ENCODE data around the gene LRRFIP1.
"Not testable (repeated sequence)": the region's sequence is repeated elsewhere in the genome, so short reads cannot be mapped to it uniquely, and the experiment has no call there.

LRRFIP1 gene

GRCh38 chr2:237662671-237663093 is 35.3 kb downstream of the LRRFIP1 start:
- DNase-seq (ENCODE audit: low read depth) = peak; percentile 23

GRCh38 chr2:237663517-237664110 is 36.2 kb downstream of the LRRFIP1 start:
- DNase-seq (ENCODE audit: low read depth) = no peak

DNA sequence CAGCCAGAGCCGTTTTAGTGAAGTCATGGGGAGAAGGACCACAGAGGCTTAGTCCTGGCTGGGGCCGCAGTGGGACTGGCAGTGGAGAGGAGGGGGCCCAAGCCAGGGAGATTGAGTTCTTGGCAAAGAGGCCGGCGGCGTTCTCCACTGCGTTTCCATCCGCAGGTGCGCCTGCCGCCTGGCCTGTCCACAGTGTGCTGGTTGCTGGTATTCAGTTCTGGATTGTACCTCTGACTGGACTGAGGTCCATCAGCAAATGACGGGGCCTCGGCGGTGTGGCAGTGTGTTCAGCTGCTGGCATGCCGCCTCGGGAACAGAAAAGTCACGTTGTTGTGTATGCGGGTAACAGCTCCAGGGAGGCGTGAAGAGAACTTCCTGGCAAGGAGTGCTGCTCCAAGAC is 36.8 kb downstream of the LRRFIP1 start:
- no peak for DNase-seq (ENCODE audit: low read depth)

DNA sequence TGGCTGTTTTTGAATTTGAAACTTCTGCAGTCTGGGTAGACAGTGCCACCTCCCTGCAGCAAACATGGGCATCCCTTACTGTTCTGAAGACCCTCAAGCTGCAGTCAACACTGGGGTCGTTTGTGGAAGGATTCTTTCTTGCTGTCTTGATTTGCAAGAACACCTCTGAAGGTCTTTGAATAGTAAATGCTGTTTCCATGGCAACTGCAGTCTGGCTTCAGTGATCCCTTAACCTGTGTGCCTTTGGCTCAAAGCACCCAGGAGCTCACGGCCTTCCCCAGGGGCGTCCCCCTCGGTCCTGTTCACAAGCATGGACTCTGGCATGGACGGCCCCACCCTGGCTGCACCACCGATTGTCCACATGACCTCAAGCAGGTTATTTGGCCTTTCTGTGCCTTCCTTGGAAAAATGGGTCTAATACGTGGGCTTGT is 38.3 kb downstream of the LRRFIP1 start:
- DNase-seq (ENCODE audit: low read depth) = no peak

DNA sequence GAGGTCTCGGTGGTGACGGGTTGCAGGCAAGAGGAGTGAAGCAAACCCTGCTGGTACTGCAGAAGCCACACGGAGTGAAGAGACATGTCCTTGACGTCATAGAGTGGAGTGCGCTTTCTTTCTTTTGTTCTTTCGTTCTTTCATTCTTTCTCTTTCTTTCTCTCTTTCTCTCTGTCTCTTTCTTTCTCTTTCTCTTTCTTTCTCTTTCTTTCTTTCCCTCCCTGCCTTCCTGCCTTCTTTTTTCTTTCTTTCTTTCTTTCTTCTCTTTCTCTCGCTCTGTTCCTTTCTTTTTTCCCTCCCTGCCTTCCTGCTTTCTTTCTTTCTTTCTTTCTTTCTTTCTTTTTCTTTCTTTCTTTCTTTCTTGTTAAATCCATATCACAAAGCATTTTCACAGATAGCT is 39.2 kb downstream of the LRRFIP1 start:
- DNase-seq (ENCODE audit: low read depth) = no peak

DNA sequence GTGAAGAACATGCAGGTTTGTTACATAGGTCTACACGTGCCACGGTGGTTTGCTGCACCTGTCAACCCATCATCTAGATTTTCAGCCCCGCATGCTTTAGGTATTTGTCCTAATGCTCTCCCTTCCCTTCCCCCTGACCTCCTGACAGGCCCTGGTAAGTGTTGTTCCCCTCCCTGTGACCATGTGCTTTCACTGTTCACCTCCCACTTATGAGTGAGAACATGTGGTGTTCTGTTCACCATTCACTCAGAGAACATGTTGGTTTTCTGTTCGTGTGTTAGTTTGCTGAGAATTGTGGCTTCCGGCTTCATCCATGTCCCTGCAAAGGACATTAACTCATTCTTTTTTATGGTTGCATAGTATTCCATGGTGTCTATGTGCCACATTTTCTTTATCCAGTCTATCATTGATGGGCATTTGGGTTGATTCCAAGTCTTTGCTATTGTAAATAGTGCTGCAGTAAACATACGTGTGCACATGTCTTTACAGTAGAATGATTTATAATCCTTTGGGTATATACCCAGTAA is 39.7 kb downstream of the LRRFIP1 start:
- DNase-seq (ENCODE audit: low read depth) = not testable (repeated sequence)

DNA sequence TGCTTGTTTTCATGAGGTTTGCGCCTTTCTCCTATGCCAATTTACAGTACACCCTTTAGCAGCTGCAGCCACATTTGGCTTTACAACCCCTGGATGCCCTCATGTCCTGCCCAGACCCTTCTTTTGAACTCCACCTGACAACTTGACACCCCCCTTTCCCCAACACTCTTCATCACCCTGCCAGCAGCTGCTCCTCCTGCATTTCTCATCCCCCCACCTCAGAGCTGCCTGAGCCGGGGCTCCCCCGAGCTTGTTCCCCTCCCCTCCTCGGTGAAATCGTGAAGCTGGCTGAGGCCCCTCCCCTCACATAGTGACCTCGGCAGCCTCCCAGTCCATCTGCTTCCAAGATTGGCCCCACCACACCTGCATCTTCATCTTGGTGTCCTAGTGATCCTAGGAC is 40.5 kb downstream of the LRRFIP1 start:
- no peak for DNase-seq (ENCODE audit: low read depth)

GRCh38 chr2:237668440-237668839 is 41.1 kb downstream of the LRRFIP1 start:
- DNase-seq (ENCODE audit: low read depth) = no peak

DNA sequence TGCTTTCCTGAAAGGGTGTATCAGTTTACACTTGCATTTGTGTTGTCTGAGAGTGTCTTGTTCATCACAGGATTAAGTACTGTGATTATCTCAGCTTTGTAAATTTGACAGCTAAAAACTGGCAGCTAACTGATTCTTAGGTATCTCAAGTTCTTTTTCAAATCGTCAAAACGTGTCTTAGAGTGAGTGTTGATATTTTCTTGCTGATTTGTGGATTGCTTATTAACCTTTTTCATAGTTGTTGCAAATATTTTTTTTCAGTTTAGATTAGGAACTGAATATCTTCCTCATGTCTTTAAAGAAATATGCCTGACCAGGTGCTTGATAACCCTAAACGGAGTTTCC is 41.9 kb downstream of the LRRFIP1 start:
- DNase-seq (ENCODE audit: low read depth) = no peak

GRCh38 chr2:237669628-237670392 is 42.4 kb downstream of the LRRFIP1 start:
- no peak for DNase-seq (ENCODE audit: low read depth)

GRCh38 chr2:237670641-237671040 is 43.3 kb downstream of the LRRFIP1 start:
- no peak for DNase-seq (ENCODE audit: low read depth)

- no peak for DNase-seq (ENCODE audit: low read depth)
Observed at GRCh38 chr2:237671466-237672138, 44.2 kb downstream of the LRRFIP1 start.

DNA sequence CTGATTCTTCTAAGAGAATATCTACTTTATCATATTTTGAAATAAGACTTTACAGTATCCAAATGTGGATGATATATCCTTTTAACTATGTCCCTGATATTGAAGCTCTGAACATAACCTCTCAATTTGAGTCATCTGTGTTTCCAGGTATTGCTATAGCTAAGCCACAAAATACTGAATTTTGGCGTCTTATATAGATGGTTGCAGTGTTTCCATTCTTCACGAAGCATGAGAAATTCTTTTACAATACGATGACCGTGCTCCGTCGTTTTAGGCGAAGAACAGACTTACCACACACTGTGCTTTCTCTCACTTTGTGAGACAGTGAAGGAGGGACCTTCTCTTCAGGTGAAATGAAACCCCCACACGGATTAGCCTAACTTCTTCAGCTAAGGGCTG is 45.3 kb downstream of the LRRFIP1 start:
- DNase-seq (ENCODE audit: low read depth) = no peak

DNA sequence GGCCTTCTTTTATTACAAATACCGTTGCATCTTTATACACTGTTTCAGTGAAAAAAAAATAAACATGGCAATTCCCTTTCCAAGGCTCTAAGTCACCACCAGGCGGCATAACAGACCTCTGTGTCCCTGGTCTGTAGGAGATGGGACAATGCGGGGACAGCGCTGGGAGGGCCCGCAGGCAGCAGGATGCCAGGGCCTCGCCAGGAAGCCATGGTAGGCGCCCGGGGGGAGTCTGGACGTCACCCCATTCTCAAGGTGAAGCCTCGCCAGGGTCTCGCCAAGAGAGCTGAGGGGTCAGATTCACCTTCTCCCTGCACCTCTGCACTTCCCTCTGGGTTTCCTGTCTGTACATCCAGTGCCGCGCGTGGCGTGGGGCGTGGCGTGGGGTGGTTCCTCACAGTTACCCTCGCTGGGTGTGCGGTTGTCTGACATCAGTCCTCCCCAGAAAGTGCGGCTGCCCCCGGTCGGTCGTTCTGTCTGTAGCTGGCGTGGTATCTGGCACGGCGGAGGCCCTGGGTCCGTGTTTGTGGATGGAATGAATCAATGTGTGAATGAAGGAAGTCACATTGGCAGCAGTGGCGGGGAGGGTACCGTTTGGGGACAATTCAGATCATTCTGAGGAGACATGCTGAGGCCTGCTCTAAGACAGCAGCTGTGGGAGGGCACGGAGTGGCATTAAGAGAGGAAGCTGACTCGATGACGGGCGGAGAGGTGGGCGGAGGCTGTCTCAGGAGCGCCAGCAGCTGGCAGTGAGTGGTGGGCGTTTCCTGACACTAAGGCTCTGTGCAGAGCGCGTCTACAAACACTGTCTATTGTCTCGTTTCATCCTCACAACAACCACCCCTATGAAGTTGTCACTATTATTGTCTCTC is 46.0 kb downstream of the LRRFIP1 start:
- peak; percentile 91 for DNase-seq (ENCODE audit: low read depth)

- DNase-seq (ENCODE audit: low read depth) = peak; percentile 92
Observed at GRCh38 chr2:237674731-237675276, 47.4 kb downstream of the LRRFIP1 start.

DNA sequence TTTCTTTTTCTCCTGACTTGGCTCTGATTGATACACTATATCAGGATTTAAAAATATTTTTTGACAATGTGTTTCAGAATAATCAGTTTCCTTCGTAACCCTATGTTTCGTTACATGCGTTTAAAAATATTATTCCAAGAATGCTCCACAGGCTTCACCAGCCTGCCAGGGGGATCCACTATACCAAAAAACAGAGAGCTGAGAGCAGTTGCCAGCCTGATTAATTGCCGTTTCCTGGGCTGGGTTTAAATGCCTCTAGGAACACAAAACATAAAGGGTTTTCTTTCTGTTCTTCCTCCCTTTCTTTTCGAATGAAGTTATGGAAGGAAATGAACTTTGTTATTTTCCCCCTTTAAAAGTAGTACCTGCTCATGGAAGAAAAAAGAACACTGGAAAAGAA is 47.9 kb downstream of the LRRFIP1 start:
- no peak for DNase-seq (ENCODE audit: low read depth)

DNA sequence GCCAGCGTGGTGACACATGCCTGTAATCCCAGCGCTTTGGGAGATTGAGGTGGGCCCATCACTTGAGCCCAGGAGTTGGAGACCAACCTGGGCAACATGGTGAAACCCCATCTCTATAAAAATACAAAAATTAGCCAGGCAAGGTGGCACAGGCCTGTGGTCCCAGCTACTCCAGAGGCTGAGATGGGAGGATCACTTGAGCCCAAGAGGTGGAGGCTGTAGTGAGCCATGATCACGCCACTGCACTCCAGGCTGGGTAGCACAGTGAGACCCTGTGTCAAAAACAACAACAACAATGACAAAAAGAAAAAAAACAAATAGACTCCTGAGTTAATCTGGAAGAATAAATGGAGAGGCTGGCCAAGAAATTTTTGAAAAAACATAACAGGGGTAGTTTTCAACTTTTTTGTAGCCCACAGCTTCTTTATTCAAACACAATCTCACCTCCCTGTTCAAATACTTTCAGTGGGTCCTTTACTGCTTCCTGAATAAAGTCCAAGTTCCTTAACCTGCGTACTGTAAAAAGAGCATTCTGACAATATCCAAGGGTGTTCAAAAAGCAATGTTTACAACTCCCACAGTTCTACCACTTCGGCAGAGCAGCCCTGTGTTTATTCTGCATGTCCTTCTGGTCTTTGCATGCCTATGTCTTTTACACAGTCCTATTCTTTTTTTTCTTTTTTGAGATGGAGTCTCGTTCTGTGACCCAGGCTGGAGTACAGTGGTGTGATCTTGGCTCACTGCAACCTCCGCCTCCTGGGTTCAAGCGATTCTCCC is 53.5 kb downstream of the LRRFIP1 start:
- DNase-seq (ENCODE audit: low read depth) = no peak

- DNase-seq (ENCODE audit: low read depth) = no peak
Observed at GRCh38 chr2:237682151-237682550, 54.8 kb downstream of the LRRFIP1 start.

DNA sequence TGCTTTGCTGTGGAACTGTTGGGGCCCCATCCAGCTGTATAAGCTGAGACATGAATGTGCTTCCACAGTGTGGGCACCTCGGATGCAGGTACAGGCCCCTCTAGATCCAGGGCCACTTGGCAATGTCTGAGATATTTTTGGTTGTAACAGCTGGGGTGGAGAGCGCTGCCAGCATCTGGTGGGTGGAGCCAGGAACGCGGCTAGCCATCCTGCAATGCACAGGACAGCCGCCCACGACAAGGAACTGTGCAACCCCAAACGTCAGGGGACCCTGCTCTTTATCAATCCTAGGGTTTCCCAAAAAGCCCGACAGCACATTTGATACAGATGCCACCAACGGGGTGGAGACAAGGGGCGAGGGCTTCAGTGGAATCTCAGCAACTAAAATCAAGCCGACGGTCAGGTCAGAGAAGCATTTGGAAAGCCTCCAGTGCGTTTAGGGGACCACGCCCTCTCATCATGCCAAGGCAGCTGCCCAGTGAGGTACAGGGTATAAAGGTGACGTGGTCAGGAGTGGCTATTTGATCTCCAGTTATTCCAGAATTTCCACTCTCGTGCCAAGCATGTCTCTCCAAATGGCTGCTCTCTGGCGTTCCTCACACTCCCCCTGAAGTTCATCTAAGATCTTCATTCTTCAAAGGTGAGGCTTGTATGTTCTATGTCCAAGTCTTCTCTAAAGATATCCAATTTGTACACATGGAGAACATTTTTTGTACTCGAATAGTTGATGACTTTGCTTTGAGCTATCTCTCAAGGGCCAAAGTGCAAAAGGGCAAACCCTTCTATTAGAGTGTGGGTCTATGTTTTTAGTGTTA is 55.7 kb downstream of the LRRFIP1 start:
- DNase-seq (ENCODE audit: low read depth) = no peak

- no peak for DNase-seq (ENCODE audit: low read depth)
Observed at GRCh38 chr2:237685408-237685807, 58.0 kb downstream of the LRRFIP1 start.

All from T-helper 22 cell (primary cell).